Measurements from ENCODE around the gene CORO1C. TPM values are rescaled to one million over a fixed set of nuclear protein-coding genes. Genes with fewer than 3 reads are reported as not detected.

The CORO1C gene
- total and polyA plus RNA-seq, 9 of the 15 experiments (the other 6 are each of a cell fraction or from before 2014, with no cell fraction given), result 55.2 to 280 (median 150) TPM

DNA sequence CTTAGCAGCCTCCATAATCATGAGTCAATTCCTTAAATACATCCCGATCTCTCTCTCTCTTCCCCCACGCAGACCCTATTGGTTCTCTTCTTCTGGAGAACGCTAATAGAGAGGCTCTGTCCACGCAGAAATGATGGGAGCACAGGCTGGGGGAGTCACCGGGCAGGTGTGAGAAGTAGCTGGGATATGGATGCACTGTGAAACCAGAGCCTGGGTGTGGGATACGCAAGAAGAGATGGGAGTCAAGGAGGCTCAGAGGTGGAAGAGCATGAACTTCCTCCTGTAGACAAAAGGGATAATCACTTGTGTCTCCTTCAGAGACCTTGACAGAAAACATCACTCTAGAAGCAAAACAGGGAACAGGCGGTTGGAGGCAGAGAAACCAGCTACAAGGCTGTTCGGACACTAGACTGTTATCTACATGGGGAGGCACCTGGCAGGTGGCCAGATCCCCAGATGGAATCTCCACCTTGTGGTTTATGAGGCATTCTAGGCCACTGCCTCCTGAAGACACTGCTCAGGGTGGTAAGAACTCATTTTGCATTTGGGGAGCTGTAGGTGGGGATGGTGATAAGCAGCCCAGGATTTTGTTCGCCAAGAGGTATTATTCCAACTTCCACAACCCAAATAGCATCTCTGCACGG is 90.4 kb downstream of the CORO1C start (continued):
- TF ChIP-seq, protein P1, sequence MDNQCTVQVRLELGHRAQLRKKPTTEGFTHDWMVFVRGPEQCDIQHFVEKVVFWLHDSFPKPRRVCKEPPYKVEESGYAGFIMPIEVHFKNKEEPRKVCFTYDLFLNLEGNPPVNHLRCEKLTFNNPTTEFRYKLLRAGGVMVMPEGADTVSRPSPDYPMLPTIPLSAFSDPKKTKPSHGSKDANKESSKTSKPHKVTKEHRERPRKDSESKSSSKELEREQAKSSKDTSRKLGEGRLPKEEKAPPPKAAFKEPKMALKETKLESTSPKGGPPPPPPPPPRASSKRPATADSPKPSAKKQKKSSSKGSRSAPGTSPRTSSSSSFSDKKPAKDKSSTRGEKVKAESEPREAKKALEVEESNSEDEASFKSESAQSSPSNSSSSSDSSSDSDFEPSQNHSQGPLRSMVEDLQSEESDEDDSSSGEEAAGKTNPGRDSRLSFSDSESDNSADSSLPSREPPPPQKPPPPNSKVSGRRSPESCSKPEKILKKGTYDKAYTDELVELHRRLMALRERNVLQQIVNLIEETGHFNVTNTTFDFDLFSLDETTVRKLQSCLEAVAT (IDR thresholded peaks at IDR 0.05), result peak in 1 of 2 experiments; percentile 93; a peak in 2 of 4 replicates
- no peak for TF ChIP-seq NR2C2 (CRISPR knock-in tag; IDR thresholded peaks at IDR 0.05)
- TF ChIP-seq NR2C2 (tag; IDR thresholded peaks at IDR 0.05), result peak; percentile 19; the same call in 1 of the 2 replicates
- TF ChIP-seq TEAD1 (CRISPR knock-in tag; IDR thresholded peaks at IDR 0.05), result peak; percentile 86; a peak in 3 of 4 replicates

DNA sequence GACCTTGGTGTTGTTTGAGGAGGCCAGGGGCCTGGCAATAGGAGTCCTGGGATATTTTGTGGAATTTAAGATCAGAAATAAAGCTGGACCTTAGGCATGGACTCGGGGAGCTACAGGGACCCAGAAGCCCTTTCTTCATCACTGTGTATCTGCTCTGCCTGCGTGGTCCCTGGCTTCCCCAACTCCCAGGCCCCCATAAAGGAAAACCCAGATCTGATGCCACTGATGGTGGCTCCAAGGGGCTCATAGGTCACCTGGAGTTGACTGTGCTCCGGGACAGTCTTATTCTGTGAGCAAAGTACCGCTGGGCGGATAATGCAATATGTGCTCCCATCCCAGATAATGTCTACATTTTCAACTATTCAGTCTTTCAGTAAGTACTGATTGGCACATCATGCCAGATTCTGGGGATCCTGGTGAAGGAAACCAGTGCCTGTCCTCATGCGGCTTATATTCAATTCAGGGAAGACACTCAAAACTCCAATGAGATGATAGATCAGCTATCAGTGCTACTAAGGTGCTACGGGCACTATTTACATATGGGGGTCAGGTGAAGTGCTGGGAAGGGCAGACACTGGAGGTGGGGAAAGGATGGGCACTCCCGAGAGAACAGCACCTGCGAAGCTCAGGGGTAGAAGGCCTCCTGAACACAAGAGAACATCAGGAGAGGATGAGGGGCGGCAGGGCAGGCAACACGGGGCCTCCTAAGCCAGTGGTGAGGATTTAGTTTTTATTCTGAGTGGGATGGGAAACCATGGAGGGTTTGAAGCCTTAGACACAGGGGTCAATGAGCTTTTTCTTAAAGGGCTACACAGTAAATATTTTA is 92.1 kb downstream of the CORO1C start:
- H3K9ac ChIP-seq (ENCODE audit: insufficient read depth in 1 of 2, low read depth in 2 of 2, low read length in 2 of 2), result no peak overlapping the region
- DNase-seq (ENCODE audit: extremely low read depth in 1 of 4, low spot score in 3 of 4) (no peak), ATAC-seq (no peak), FAIRE-seq (no peak)
- no peaks in the 10 kb centered on the region for H3K79me2 ChIP-seq (ENCODE audit: control insufficient read depth, insufficient read depth, low read length)
- H3K9me3 ChIP-seq (replicated peaks; ENCODE audit: control insufficient read depth, insufficient read depth, low read depth, low read length), result no peaks in the 10 kb centered on the region
- H4K20me1 ChIP-seq (replicated peaks; ENCODE audit: control insufficient read depth, insufficient read depth, low read length), result 0 out of 2 replicates have a peak, but pooled peaks cover 3% of the 10 kb centered on the region
- in situ Hi-C loops (cut with MboI) (no loop called here), intact Hi-C loops (cut with micrococcal nuclease) (no loop called here)
- H3K4me3 ChIP-seq, result no peak overlapping the region
- no peak overlapping the region for H2AFZ ChIP-seq (ENCODE audit: low read depth, low read length)
- no peaks in the 10 kb centered on the region for H3K9me1 ChIP-seq (ENCODE audit: control insufficient read depth, insufficient read depth, low read length)
- no peaks in the 10 kb centered on the region for H3K27me3 ChIP-seq (ENCODE audit: control insufficient read depth in 2 of 2, insufficient read depth in 2 of 2, low read length in 2 of 2)
- no peak overlapping the region for H3K27ac ChIP-seq (ENCODE audit: extremely low read depth, low read depth, low read length)
- peaks cover 32% of the 10 kb centered on the region; the same call in 2 of the 3 replicates for H3K36me3 ChIP-seq (ENCODE audit: control insufficient read depth, insufficient read depth, low read length)
- ChIA-PET CTCF (ENCODE audit: low intra/inter-chr PET ratio) (no interaction called here), POLR2A (interaction anchor here (0.9 to 4.6 kb wide), 2 partner anchors 9 to 187 kb away, joined by 3 to 69 read pairs; no protein-coding TSS in a partner anchor)
- no peak overlapping the region for H3K4me2 ChIP-seq (ENCODE audit: insufficient read depth, low read length)
- H3K4me1 ChIP-seq (replicated peaks in 1 of 2; ENCODE audit: control insufficient read depth in 2 of 2, insufficient read depth in 2 of 2, low read length in 2 of 2), result peaks cover 27 to 37% of the 10 kb centered on the region in 2 experiments
- 96% methylated on average over 11 of the region's 11 CpGs for WGBS (ENCODE audit: insufficient coverage, low coverage, missing lambda C conversion rate)
- BruUV-seq (replicated peaks), result no TSS peak
- TF ChIP-seq, protein P2, sequence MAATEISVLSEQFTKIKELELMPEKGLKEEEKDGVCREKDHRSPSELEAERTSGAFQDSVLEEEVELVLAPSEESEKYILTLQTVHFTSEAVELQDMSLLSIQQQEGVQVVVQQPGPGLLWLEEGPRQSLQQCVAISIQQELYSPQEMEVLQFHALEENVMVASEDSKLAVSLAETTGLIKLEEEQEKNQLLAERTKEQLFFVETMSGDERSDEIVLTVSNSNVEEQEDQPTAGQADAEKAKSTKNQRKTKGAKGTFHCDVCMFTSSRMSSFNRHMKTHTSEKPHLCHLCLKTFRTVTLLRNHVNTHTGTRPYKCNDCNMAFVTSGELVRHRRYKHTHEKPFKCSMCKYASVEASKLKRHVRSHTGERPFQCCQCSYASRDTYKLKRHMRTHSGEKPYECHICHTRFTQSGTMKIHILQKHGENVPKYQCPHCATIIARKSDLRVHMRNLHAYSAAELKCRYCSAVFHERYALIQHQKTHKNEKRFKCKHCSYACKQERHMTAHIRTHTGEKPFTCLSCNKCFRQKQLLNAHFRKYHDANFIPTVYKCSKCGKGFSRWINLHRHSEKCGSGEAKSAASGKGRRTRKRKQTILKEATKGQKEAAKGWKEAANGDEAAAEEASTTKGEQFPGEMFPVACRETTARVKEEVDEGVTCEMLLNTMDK (IDR thresholded peaks at IDR 0.05; ENCODE audit: borderline replicate concordance, insufficient read depth, low read depth, low read length, poor library complexity, severe bottlenecking), result no peak
- TF ChIP-seq ZNF316 (IDR thresholded peaks at IDR 0.05), result peak; percentile 71
- TF ChIP-seq, protein P3, sequence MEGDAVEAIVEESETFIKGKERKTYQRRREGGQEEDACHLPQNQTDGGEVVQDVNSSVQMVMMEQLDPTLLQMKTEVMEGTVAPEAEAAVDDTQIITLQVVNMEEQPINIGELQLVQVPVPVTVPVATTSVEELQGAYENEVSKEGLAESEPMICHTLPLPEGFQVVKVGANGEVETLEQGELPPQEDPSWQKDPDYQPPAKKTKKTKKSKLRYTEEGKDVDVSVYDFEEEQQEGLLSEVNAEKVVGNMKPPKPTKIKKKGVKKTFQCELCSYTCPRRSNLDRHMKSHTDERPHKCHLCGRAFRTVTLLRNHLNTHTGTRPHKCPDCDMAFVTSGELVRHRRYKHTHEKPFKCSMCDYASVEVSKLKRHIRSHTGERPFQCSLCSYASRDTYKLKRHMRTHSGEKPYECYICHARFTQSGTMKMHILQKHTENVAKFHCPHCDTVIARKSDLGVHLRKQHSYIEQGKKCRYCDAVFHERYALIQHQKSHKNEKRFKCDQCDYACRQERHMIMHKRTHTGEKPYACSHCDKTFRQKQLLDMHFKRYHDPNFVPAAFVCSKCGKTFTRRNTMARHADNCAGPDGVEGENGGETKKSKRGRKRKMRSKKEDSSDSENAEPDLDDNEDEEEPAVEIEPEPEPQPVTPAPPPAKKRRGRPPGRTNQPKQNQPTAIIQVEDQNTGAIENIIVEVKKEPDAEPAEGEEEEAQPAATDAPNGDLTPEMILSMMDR (IDR thresholded peaks at IDR 0.05 in 2 of 3, conservative IDR thresholded peaks at IDR 0.05 in 1 of 3; ENCODE audit: insufficient read depth in 2 of 3, low read depth in 1 of 3, low read length in 3 of 3), result no peak
- 0 out of 2 replicates have a peak, but pooled peaks have one; percentile 24 for TF ChIP-seq TRIM28 (IDR thresholded peaks at IDR 0.05)
- TF ChIP-seq ZFP36 (IDR thresholded peaks at IDR 0.05; ENCODE audit: low read depth, low read length, partially characterized antibody), result no peak
- TF ChIP-seq HNRNPL (IDR thresholded peaks at IDR 0.05; ENCODE audit: low read depth, low read length), result no peak
- no peak for TF ChIP-seq ZFPM2 (CRISPR knock-in tag; IDR thresholded peaks at IDR 0.05)
- no peak for TF ChIP-seq TOE1 (IDR thresholded peaks at IDR 0.05; ENCODE audit: borderline replicate concordance)
- TF ChIP-seq TOE1 (CRISPR knock-in tag; IDR thresholded peaks at IDR 0.05; ENCODE audit: borderline replicate concordance, low read depth), result no peak
